ENCODE measurements around the gene EFHB.

- TF ChIP-seq CTCF (IDR thresholded peaks at IDR 0.05) (no peak), POLR2A (IDR thresholded peaks at IDR 0.05) (no peak)
Observed at GRCh38 chr3:19967208-19967607, 33.2 kb upstream of the EFHB start.

Measured in heart left ventricle (tissue), 13 donors.